GM19468 (cell line): ENCODE measurements around the gene CNPY4.
"Not testable (repeated sequence)": the region's sequence is repeated elsewhere in the genome, so short reads cannot be mapped to it uniquely, and the experiment has no call there.

Experiments
- ATAC-seq: cut with Tn5 transposase; IDR thresholded peaks from one replicate; pipeline ENCODE4 v1.9.1; 2021; ENCODE audit warnings: mild to moderate bottlenecking, moderate library complexity, moderate number of reproducible peaks; ENCODE audit not compliant: unreplicated experiment; ENCODE audit errors: extremely low read depth

CNPY4 gene

DNA sequence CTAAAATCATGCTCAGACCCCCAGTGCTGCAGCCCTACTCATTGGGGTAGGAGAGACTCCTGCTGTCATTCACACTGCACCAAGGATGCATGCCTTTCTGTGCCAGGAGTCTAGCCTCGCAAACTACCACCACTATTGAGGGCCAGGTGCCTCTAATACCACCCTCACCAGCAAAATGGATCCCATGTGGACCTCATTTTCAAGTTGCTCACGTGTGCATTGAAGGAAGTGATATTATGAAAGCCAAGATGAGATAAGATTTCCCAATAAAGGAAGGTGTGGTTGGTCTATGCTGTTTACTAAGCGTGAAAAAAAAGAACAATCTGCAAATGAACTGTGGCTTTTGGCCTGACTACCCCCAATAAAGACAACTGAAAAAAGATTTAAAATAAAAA lies 22.1 kb downstream of the CNPY4 start:
- no peak for ATAC-seq

DNA sequence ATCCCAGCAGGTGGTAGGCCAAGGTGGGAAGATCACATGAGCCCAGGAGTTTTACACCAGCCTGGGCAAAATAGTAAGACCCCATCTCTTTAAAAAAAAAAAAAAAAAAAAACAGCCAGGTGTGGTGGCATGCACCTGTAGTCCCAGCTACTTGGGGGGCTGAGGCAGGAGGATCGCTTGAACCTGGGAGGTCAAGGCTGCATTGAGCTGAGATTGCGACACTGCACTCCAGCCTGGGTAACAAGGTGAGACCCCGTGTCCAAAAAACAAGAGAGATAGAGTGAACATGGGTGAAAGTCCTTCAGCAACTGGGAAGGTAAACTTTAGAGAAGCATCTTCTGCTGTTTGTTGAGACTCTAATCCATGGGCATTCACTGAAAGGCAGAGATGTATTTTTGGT lies 23.0 kb downstream of the CNPY4 start:
- no peak for ATAC-seq

DNA sequence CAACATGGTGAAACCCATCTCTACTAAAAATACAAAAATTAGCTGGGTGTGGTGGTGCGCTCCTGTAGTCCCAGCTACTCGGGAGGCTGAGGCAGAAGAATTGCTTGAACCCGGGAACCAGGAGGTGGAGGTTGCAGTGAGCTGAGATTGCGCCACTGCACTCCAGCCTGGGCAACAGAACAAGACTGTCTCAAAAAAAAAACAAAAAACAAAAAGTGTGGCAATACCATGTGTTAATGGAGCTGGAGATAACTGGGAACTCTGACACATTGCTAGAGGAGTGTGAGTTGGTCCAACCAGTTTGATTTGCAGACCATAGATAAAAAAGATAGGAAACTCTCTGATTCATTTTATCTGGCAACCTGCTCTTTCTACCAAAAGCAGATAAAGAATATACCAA lies 26.9 kb downstream of the CNPY4 start:
- ATAC-seq: not testable (repeated sequence)

DNA sequence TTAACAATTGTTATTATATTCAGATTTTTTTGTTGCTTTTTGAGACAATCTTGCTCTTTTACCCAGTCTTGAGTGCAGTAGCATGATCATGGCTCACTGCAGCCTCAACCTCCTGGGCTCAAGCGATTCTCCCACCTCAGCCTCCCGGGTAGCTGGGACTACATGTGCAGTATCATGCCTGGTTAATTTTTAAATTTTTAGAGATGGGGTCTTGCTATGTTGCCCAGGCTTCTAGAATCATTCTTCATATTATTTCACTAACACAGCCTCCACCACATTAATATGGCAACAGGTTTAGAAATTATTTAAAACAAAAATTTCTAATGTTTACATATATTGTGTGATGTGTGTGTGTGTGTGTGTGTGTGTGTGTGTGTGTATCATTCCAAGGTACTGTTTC lies 27.8 kb downstream of the CNPY4 start:
- ATAC-seq: no peak

DNA sequence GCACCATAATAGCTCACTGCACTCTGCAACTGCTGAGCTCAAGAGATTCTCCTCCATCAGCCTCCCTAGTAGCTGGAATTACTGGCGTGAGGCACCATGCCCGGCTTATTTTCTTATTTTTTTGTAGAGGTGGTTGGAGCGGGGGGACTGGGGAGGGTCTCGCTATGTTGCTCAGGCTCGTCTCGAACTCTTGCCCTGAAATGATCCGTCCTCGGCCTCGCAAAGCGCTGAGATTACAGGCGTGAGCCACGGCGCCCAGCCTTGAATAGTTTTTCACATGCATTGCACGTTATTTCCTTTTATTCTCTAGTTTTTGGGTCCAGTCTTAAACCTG lies 28.8 kb downstream of the CNPY4 start:
- no peak for ATAC-seq

DNA sequence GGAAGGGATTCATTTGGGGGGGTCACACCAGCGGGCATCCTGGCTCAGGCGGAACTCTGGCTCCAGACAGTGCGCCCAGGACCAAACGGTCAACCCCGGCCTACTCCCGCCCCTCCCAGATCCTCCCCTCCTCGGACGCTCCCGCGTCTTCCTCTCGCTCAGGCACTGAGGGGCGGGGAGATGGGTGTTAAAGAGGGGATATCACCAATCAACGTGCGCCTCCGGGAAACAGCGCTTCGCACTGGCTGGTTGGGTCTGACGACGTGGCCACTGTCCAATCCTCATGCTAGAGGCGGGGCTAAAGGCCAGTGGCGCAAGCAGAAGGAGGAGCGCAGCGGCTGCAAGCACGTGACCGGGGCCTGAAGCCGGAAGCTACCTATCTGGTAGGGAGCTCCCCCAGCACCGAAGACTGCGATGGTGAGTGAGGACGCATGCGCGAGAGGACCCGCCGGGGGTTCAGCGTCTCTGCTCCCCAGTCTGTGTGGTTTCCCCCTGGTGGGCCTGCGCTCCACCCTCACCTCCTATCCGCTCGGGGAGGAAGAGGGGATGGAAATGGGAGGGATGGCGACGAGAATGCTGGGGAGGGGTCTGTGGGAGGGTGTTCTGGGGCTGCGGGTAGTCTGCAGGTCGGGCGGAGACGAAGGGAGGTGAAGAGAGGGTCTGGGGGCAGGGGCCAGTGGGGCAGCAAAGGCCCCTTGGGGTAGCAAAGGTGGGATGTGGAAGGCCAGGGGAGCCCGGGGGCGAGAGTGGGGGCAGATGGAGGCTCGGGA lies 29.3 kb downstream of the CNPY4 start, which contains the start of gene LAMTOR4:
Gene LAMTOR4 (plus strand): TSS at position 360 of the 770 bp plus-strand sequence. CDS start 55 bp downstream, at position 415.
- ATAC-seq: peak; percentile 96

DNA sequence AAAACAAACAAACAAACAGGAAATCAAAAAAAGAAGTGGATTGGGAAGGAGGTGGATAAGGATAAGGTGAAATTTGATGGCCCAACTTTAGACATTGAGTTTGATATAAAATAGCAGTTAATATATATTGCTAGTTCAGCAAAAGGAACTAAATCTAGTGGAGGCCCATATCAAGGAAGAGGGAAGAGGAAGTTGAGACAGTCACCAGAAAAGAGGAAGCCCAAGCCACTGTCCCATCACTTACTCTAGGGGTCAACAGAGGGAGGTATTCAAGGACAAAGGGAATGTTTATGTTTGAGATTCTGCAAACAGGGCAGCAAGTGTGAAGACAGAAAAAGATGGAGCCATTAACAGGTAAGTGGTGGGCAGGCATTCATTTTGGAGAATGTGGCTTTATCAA lies 33.0 kb downstream of the CNPY4 start:
- ATAC-seq: no peak

DNA sequence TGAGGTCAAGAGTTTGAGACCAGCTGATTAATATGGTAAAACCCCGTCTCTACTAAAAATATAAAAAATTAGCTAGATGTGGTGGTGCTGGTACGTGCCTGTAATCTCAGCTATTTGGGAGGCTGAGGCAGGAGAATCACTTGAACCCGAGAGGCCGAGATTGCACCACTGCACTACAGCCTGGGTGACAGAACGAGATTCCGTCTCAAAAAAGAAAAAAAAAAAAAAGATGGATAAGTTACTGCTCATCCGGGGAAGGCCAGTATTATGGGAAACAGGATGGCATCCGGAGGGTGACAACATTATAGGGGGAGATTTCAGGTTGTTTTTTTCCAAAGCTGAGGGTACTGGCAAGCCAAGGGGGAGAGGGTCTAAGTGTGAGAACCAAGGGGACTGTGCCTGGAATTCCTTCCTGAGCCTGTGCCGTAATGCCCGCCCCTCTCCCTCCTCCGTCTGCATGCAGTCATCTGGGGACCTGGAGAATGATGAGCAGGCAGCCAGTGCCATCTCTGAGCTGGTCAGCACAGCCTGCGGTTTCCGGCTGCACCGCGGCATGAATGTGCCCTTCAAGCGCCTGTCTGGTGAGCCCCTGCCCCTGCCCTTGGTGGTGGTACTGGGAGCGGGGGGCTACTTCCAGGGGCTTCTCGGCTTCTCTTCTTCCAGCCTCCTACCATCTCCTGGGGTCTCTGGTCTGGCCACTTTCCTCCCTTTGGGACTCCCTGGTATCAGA lies 33.7 kb downstream of the CNPY4 start:
- ATAC-seq: no peak

DNA sequence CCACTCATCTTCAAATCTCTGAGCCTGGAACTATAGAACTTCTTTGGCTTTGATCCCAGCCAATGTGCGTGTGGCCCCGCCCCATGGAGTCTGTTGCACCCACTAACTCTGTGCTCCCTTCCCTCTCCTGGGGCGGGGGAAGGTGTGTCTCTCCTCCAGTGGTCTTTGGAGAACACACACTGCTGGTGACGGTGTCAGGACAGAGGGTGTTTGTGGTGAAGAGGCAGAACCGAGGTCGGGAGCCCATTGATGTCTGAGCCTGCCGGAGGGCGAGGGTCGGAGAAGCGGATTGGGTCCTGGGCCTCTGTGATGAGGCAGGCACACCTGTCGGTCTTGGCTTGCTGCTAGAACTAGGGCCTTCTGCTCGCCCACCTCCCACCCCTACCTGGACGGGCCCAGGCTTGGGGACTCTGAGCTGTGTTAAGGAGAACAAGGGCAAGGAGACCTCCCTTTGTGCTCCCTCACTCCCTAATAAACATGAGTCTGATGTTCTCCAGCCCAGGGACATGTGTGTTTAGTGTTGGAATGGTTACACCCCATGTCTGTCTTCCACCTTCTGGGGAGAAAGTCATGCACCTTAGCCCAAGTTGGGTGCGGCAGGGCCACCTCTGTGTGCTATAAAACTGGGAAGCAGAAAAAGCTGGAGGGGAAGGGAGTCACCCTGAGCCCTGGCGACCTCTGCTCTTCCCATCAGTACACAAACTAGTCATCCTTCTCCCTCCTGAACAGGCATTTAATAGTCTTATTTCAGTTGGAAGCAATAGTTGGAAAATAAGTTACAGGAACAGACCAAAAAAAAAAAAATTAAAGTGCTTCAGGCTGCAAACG lies 34.5 kb downstream of the CNPY4 start:
- ATAC-seq: no peak

DNA sequence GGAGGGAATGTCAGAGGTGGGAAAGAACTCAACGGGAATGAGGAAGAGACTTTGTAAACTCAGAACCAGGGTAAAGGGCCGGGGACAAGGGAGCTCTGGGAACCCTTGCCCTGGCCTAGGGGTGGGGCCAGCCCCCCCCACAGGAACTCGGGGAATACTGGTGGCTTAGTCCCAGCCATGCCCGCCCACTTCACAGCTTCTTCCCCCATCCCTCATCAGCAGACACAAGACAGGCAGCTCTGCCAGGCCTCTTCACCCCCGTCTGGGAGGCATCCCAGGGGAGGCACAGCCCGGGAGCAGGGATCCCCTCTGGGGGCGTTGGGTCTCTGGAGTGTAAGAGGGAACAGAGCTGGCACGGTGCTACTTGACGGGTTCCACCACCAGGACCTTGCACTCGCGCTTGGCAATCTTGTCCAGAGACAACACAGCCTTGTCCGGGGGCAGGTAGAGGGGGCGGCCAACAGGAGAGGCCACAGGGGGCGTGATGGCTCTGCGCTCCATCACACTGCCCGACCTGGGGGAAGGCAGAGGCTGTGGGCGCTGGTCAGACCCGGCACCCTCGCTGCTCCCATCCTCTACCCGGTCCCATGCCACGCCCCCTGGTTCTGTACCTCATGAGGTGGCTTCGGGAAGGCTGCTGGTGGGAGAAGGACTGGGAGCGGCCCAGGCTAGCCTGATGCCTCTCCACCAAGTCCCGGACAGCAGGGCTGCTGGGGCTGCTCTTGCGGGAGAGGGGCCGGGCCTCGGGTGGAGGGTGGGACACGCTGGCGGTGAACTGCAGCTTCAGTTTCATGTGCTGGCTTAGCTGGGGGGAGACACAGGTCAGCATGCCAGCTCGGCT lies 35.4 kb downstream of the CNPY4 start:
- ATAC-seq: no peak

DNA sequence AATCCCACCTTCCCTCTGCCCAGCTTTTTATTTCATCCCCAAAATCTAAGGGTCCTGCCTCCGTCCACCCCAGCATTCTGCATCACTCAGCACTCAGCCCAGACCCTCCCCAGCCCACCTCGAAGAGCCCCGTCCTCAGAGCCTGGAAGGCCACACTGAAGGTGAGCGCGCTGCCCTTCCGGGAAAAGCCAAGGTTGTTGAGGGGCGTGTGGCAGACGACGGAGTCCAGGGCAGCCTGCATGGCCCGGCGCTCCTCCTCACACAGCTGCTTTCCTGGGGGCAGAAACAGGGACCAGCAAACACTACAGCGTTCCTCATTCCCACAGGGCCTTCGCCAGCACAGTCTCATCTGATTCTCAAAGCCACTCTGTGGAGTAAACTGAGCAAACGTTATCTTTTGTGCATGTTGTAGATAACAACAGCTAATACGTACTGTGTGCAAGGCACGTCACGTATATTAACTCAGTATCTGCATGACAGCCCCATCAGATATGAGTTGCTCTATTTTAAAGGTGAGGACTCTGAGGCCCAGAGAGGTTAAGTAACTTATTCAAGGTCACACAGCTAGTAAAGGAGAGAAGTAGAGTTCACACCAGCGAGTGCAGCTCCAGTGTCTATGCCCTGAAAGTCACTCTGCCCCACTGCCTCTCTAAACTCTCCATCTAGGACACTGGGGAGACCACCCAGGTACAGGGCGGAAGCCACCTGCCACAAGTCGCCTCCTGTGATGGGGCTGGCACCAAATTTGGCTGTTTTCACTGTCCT lies 36.3 kb downstream of the CNPY4 start:
- ATAC-seq: no peak

DNA sequence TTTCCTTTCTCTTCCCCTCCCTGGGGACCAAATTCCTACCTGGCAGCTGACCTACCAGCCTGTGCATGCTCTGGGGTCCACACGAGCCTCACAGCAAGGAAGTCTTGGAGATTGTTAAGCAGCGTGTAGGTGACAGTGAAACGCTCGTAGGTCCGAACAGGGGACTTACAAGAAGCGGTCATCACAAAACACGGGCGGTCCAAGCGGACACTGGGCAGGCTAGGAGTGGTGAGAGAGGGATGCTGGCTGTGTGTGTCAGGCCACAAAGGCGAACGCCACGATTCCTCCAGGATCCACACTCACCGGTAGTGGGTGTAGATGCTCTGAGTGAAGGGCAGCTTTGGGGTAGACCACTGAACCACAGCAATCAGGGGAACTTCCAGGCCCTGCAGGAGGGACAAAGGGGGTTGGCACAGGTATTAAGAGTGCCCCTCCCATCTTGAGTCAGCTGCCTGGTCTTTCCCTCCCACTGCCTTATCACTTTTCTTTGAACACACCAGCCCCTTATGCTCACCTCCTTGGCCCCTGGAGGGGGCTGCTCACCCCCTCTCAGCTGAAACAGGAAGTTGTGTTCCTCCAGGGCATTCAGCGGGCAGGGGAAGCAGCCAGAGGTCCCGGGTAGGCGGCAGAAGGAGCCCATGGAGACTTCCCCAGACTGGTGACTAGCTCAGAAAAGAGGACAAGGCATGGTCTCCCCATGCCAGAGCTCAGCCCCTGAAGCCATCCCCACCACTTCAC lies 37.1 kb downstream of the CNPY4 start:
- ATAC-seq: no peak

DNA sequence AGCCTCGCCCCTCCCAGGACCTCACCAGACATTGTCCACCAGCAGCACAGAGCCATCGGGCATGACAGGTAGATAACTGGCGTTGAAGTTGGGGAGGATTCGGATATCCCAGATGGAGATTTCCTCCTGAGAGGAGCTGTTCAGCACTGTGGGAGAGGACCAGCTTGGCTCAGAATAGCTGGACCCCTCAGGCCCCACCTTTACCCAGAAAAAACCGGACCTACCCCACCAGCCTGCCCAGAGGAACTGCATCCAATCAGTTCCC lies 37.6 kb downstream of the CNPY4 start:
- ATAC-seq: no peak

DNA sequence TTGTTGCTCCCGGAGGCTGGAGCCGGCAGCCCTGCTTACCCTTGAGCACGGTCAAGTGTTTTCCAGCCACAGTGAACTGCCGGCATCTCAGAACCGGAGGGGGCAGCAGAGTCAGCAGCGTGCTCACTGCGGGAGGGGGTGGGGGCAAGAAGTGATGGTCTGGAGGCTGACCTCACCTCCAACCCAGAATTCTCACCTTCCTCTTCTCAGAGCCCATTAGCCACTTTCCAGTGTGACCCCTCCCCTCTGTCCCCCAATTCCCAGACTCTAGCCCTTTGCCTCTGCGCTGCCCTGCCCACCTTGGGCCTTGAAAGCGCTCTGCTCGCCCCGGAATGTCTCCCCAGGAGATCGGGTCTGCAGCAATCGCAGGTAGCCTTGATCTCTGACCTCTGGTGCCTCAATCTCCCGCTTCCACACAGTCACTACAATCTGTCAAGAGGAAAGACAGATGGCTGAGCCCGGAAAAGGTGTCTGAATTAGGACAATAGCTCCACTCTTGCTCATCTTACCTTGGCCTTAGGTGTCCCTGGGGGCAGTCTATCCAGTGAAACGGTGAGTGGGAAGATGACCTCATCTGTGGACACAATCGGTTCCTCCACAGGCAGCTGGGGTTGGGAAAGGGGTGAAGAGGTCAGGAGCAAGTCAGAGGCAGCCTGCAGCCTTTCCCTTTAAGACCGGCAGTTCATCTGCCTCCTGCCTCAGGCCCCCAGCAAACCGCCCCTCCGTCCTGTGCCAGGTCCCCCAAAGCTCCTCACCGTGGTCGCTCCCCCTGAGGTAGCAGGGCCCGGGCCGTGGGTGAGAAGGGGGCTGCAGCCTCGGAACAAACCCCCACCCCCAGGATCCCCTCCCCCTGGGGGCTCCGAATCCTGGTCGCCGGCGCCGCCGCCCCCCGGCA lies 38.1 kb downstream of the CNPY4 start:
- ATAC-seq: no peak

DNA sequence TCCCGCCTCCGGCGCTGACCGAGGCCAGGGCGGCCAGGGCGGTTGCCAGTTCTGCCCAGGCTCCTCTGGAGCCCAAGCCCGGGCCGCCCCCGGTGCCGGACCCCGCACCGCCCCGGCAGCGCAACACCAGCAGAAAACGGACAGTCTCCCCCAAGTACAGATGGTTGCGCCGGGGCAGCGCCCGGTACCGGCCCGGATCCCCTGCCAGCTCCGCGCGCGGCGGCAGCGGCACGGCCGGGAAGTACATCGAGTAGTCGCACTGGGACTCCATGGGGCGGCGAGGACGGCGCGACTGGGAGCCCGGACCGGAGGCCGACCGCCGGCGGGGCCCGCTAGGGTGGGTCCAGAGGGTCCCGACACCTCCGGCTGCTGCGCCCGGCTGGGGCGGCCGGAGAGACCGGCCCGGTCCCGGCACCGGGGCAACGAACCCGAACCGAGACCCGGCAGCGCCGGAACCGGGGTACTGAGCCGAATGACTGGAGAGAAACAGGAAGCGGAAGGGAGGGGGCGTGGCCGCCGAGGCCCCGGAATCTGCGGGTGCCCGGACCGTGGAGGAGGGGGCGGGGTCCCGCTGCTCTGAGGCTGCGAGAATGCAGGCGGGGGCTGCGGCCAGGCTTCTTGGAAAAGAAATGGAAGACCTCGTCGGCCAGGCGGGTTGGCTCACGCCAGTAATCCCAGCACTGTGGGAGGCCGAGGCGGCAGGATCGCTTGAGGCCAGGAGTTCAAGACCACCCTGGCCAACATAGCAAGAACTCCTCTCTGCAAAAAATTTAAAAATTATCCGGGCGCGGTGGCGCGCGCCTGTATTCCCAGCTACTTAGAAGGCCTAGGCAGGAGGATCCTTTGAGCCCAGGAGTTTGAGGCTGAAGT lies 39.0 kb downstream of the CNPY4 start, which contains the start of gene TRAPPC14:
Gene TRAPPC14 (minus strand): TSS at position 495 of the 870 bp plus-strand sequence. CDS start 224 bp downstream, at position 271.
- ATAC-seq: peak; percentile 65

DNA sequence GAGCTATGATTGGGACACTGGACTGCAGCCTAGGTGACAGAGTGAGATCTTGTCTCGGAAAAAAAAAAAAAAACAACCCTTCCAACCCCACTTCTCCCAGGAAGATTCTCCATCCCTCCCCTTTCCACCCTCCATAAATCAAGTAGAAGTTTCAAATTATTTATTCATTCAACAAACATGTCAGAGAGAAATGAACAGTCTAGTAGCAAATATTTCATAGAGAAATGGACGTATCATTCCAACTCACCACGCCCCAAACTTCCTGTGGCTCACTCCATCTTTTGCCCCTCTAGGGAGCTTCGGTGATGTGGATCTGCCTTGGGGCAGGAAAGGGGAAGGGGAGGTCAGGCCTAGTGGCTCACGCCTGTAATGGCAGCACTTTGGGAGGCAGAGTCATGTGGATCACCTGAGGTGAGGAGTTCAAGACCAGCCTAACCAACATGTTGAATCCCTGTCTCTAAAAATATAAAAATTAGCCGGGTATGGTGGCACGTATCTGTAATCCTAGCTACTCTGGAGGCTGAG lies 39.7 kb downstream of the CNPY4 start:
- no peak for ATAC-seq

DNA sequence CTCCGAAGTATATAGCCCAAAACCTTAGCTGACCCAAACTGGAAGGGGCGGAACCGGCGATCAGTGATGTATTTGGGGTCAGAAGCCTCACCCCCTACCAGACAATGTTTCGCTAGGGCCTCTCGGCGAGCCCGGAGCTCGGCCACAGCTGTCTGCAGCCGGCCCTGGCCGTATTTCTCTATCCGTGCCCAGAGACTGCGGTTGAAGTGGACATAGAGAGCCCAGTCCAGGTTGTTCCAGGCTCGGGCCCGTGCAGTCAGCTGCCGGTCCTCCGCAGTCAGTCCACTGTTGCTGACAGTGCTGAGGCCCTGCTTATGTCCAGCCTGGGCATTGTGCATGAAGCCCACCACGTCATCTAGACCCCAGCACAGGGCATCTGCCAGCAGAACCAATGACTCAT lies 40.6 kb downstream of the CNPY4 start:
- ATAC-seq: no peak
